Stimulated activated naive B cell treated with anti-CD40 and anti-IgM and Interleukin-4, amounts not matched to agents 10 μg/mL and 1 μg/mL and 100 μg/mL, for 72 hours (primary cell): ENCODE measurements around the gene KRTAP10-6.

Source experiments
- ATAC-seq, 2 donors: fragments of 150-1000 bp; cut with Tn5 transposase; replicated peaks; 2 replicates each; pipeline ENCODE4 v1.10.0; 2021; ENCODE audit warnings: moderate library complexity in 1 of 2
- DNase-seq: peaks from one replicate; pipeline ENCODE4 v3.0.0; 2021
- H3K27ac Mint-ChIP-seq: one replicate; pipeline ENCODE4 v1.8.0; 2022; ENCODE audit warnings: mild to moderate bottlenecking, mixed read lengths
- H3K27me3 Mint-ChIP-seq, 2 donors: one replicate each; pipeline ENCODE4 v1.8.0; 2022; ENCODE audit warnings: mixed read lengths in 2 of 2
- H3K36me3 Mint-ChIP-seq, 2 donors: one replicate each; pipeline ENCODE4 v1.8.0; 2022; ENCODE audit warnings: mixed read lengths in 2 of 2, mild to moderate bottlenecking in 1 of 2
- H3K4me1 Mint-ChIP-seq, 2 donors: one replicate each; pipeline ENCODE4 v1.8.0; 2022; ENCODE audit warnings: mixed read lengths in 2 of 2, mild to moderate bottlenecking in 1 of 2
- H3K4me3 Mint-ChIP-seq, 2 donors: one replicate each; pipeline ENCODE4 v1.8.0; 2022; ENCODE audit warnings: mild to moderate bottlenecking in 2 of 2, mixed read lengths in 2 of 2, moderate library complexity in 1 of 2
- H3K9me3 Mint-ChIP-seq, 2 donors: one replicate each; pipeline ENCODE4 v1.8.0; 2022; ENCODE audit warnings: mixed read lengths in 2 of 2, mild to moderate bottlenecking in 1 of 2

The KRTAP10-6 gene

DNA sequence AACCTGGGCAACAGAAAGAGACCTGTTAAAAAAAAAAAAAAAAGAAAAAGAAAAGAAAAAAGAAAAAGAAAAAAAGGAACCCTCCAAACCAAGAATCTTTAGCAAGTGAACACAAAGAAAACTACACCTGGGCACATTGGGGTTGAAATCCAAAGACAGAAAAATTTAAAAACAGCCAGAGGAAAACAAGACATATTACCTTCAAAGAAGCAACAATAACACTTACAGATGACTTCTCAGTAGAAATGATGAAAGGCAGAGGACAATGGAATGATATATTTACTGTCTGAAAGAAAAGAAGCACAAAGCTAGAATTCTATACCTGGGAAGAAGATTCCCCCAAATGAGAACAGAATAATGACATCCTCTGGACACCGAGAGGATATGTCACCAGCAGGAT is 49.6 kb downstream of the KRTAP10-6 start:
- no peak for ATAC-seq
- H3K4me3 Mint-ChIP-seq, result no peak overlapping the region
- peaks cover 11 to 21% of the 10 kb centered on the region in 2 donors for H3K9me3 Mint-ChIP-seq
- peaks cover 2 to 4% of the 10 kb centered on the region in 2 donors for H3K4me1 Mint-ChIP-seq
- no peak for DNase-seq
- no peak overlapping the region for H3K27ac Mint-ChIP-seq
- H3K27me3 Mint-ChIP-seq, result peaks cover 29 to 30% of the 10 kb centered on the region in 2 donors
- peaks cover 12 to 13% of the 10 kb centered on the region in 2 donors for H3K36me3 Mint-ChIP-seq
